HepG2 (cell line): ENCODE results near the gene LIPC. TPM values are rescaled to one million over a fixed set of nuclear protein-coding genes. Genes with fewer than 3 reads are reported as not detected.

Experiments
- ATAC-seq: fragments of 200-7000 bp; cut with Tn5 transposase; 3 replicates; pipeline ENCODE4 v1.9.1; 2020; ENCODE audit warnings: mild to moderate bottlenecking, moderate library complexity
- BruUV-seq: library from RNA; stranded (reverse); fragments of 400-500 nt; replicated peaks from 2 replicates; lab custom pipeline; 2021; lab: Mats Ljungman, UMichigan
- CTCF ChIA-PET: fragments of 300-600 bp; formaldehyde crosslinking; extraction: SDS; loops from one replicate; lab custom pipeline; 2021; ENCODE audit warnings: low total read pairs, inconsistent platforms, low intra/inter-chr PET ratio; lab: Yijun Ruan, JAX
- POLR2A ChIA-PET: fragments of 350-600 bp; sonication (Branson Sonifier 250); formaldehyde crosslinking; loops from one replicate; lab custom pipeline; 2020; ENCODE audit warnings: antibody characterized with exemption, inconsistent platforms; lab: Yijun Ruan, JAX
- DNase-seq: peaks from one replicate; pipeline ENCODE4 v3.0.0-alpha.2; 2015; ENCODE audit warnings: low spot score
- FAIRE-seq: peaks from 3 replicates; lab custom pipeline; 2011; peaks lifted over from hg19 to GRCh38; lab: Jason Lieb, UNC
- H2AFZ ChIP-seq: one replicate; pipeline ENCODE4 v1.6.1; 2011; ENCODE audit warnings: low read length, inconsistent platforms
- H3K27ac ChIP-seq: fragments of 300-600 bp; 3 replicates; pipeline ENCODE4 v1.8.0; 2011; ENCODE audit warnings: mixed run types, mild to moderate bottlenecking, mixed read lengths, low read length, inconsistent platforms; ENCODE audit not compliant: insufficient read depth; ENCODE audit errors: extremely low read length
- H3K27me3 ChIP-seq, 2 experiments: fragments of 200-600 bp in 1 of 2; 2 replicates in 1 of 2; 3 replicates in 1 of 2; pipeline versions ENCODE4 v1.6.0 to v1.8.0; 2011; ENCODE audit warnings: low read length in 2 of 2, mild to moderate bottlenecking in 2 of 2, moderate library complexity in 2 of 2, inconsistent platforms in 1 of 2; ENCODE audit not compliant: insufficient read depth in 2 of 2, control insufficient read depth in 1 of 2
- H3K36me3 ChIP-seq, 2 experiments: fragments of 200-600 bp in 1 of 2; replicated peaks in 1 of 2; 2 replicates in 1 of 2; 3 replicates in 1 of 2; pipeline versions ENCODE4 v1.5.1 to v1.8.0; 2011; ENCODE audit warnings: low read length in 2 of 2, inconsistent platforms in 1 of 2; ENCODE audit not compliant: insufficient read depth in 2 of 2, control insufficient read depth in 1 of 2
- H3K4me1 ChIP-seq: 2 replicates; pipeline ENCODE4 v1.5.1; 2012; ENCODE audit warnings: low read length, inconsistent platforms; ENCODE audit not compliant: insufficient read depth
- H3K4me2 ChIP-seq: 2 replicates; pipeline ENCODE4 v1.6.0; 2011; ENCODE audit warnings: low read depth, low read length, inconsistent platforms
- H3K4me3 ChIP-seq, 3 experiments: fragments of 200-600 bp in 1 of 3; sonication (generic), shearing (Covaris generic) in 1 of 3; replicated peaks in 1 of 3; 2 replicates each; pipeline ENCODE4 v1.5.1; 2011 to 2016; ENCODE audit warnings: low read length in 3 of 3, inconsistent platforms in 2 of 3, low read depth in 2 of 3, mild to moderate bottlenecking in 2 of 3, control low read depth in 1 of 3, mixed read lengths in 1 of 3; ENCODE audit not compliant: insufficient read depth in 1 of 3
- H3K79me2 ChIP-seq: one replicate; pipeline ENCODE4 v1.6.1; 2011; ENCODE audit warnings: low read length, inconsistent platforms; ENCODE audit not compliant: insufficient read depth
- H3K9ac ChIP-seq: 2 replicates; pipeline ENCODE4 v1.6.0; 2011; ENCODE audit warnings: mild to moderate bottlenecking, low read depth, low read length, inconsistent platforms; ENCODE audit not compliant: insufficient read depth
- H3K9me3 ChIP-seq: 2 replicates; pipeline ENCODE4 v1.5.1; 2012; ENCODE audit warnings: mild to moderate bottlenecking, low read length
- H4K20me1 ChIP-seq: 2 replicates; pipeline ENCODE4 v1.6.0; 2011; ENCODE audit warnings: inconsistent platforms, mild to moderate bottlenecking, low read length, moderate library complexity; ENCODE audit not compliant: insufficient read depth
- ARNT2 ChIP-seq: sonication (generic); formaldehyde crosslinking; IDR thresholded peaks from 2 replicates; pipeline ENCODE4 v1.8.0; 2022; ENCODE audit warnings: mild to moderate bottlenecking, low read depth, missing genetic modification reagents, moderate library complexity
- CAMTA2 ChIP-seq: sonication (generic); formaldehyde crosslinking; IDR thresholded peaks from 2 replicates; pipeline ENCODE4 v1.4.0; 2020; ENCODE audit warnings: mild to moderate bottlenecking, missing genetic modification reagents, borderline replicate concordance
- CSRNP1 ChIP-seq: sonication (generic); formaldehyde crosslinking; IDR thresholded peaks from 2 replicates; pipeline ENCODE4 v1.8.1; 2023; ENCODE audit warnings: mild to moderate bottlenecking, missing genetic modification reagents
- FLYWCH1 ChIP-seq: sonication (generic); formaldehyde crosslinking; IDR thresholded peaks from 2 replicates; pipeline ENCODE4 v1.8.1; 2023; ENCODE audit warnings: mild to moderate bottlenecking, missing genetic modification reagents
- PLRG1 ChIP-seq: fragments of 450-650 bp; conservative IDR thresholded peaks from 2 replicates; pipeline ENCODE4 v1.6.1; 2016
- SIN3A ChIP-seq: IDR thresholded peaks from 2 replicates; pipeline ENCODE4 v1.6.1; 2011; ENCODE audit warnings: low read depth, mild to moderate bottlenecking, control low read depth, low read length, borderline replicate concordance
- SPEN ChIP-seq: sonication (generic); formaldehyde crosslinking; IDR thresholded peaks from 2 replicates; pipeline ENCODE4 v1.5.1; 2020; ENCODE audit warnings: low read depth, mild to moderate bottlenecking, missing genetic modification reagents
- TERF1 ChIP-seq: sonication (generic); formaldehyde crosslinking; IDR thresholded peaks from 2 replicates; pipeline ENCODE4 v1.8.0; 2022; ENCODE audit warnings: mild to moderate bottlenecking, missing genetic modification reagents, moderate library complexity
- USF2 ChIP-seq, 2 experiments: sonication (generic) in 1 of 2; formaldehyde crosslinking in 1 of 2; IDR thresholded peaks; 2 replicates each; pipeline versions ENCODE4 v1.5.1 to v1.6.1; 2011 to 2020; ENCODE audit warnings: borderline replicate concordance in 1 of 2, low read depth in 1 of 2, low read length in 1 of 2, mild to moderate bottlenecking in 1 of 2, missing genetic modification reagents in 1 of 2, moderate library complexity in 1 of 2
- ZFY ChIP-seq: sonication (generic); formaldehyde crosslinking; IDR thresholded peaks from 2 replicates; pipeline ENCODE4 v1.4.0; 2020; ENCODE audit warnings: missing genetic modification reagents
- ZKSCAN8 ChIP-seq: IDR thresholded peaks from 2 replicates; pipeline ENCODE4 v1.6.1; 2016; ENCODE audit warnings: borderline replicate concordance, missing genetic modification reagents, missing compliant biosample characterization
- WGBS: methylation state at CpG from one replicate; pipeline ENCODE4 v1.1.6; 2017; ENCODE audit warnings: low lambda C conversion rate; 5-methylcytosine and 5-hydroxymethylcytosine counted together
- in situ Hi-C: cut with HindIII; loops from 2 replicates; pipeline ENCODE4 v1.10.0; 2017; ENCODE audit warnings: low pct_unique_long_range_greater_than_20kb; ENCODE audit not compliant: extremely low pct_ligation_motif_present
- intact Hi-C: fragments of 100-400 bp; cut with micrococcal nuclease; formaldehyde crosslinking; loops from one replicate; pipeline ENCODE4 v1.10.0; 2022; ENCODE audit not compliant: unreplicated experiment
- polyA plus RNA-seq, 8 experiments: library from polyadenylated mRNA; depleted of rRNA in 3 of 8; stranded (reverse) in 7 of 8; unstranded in 1 of 8; fragments of >200 nt; fragmentation: Illumina TruSeq in 4 of 8; extraction: Trizol in 4 of 8; gene quantifications; 2 replicates each; pipeline versions ENCODE4 v1.2.1 to v1.2.3, GENCODE V29; 2011 to 2016; ENCODE audit warnings: low read depth in 4 of 8, missing spikeins in 1 of 8, mixed read lengths in 1 of 8; ENCODE audit not compliant: insufficient read depth in 1 of 8
- total RNA-seq, 5 experiments: library from RNA; depleted of rRNA; stranded (reverse); fragments of >200 nt; fragmentation: Illumina TruSeq; extraction: Trizol; gene quantifications; 2 replicates each; pipeline ENCODE4 v1.2.3, GENCODE V29; 2016; ENCODE audit warnings: low read depth in 1 of 5

LIPC gene
- total and polyA plus RNA-seq, 2 of the 13 experiments (the other 11 are each of a cell fraction or from before 2014, with no cell fraction given) = 26.0 to 38.0 TPM

- no peak for FAIRE-seq
- intact Hi-C loops = no loop called here
Measured at GRCh38 chr15:58589047-58589446, 157.3 kb downstream of the LIPC start.

More at GRCh38 chr15:58589047-58589446, 157.3 kb downstream of the LIPC start:
- Histone ChIP-seq H3K79me2 (no peaks in the 10 kb centered on the region), H3K4me3 (no peak overlapping the region), H3K4me2 (no peak overlapping the region), H3K36me3 (no peaks in the 10 kb centered on the region), H4K20me1 (no peaks in the 10 kb centered on the region), H3K27ac (no peak overlapping the region), H2AFZ (no peak overlapping the region), H3K9me3 (no peaks in the 10 kb centered on the region), H3K27me3 (no peaks in the 10 kb centered on the region), H3K9ac (no peak overlapping the region), H3K4me1 (no peaks in the 10 kb centered on the region)
- ATAC-seq (no peak), DNase-seq (no peak)
- no TSS peak for BruUV-seq
- in situ Hi-C loops = no loop called here
- TF ChIP-seq CAMTA2 (CRISPR knock-in tag) (no peak), SPEN (no peak), ARNT2 (CRISPR knock-in tag) (no peak), PLRG1 (no peak), CSRNP1 (CRISPR knock-in tag) (no peak), FLYWCH1 (CRISPR knock-in tag) (no peak), ZFY (CRISPR knock-in tag) (no peak), ZKSCAN8 (no peak), SIN3A (no peak), TERF1 (CRISPR knock-in tag) (no peak), USF2 (IDR thresholded peaks at IDR 0.05; ENCODE audit: low read depth, low read length) (no peak), USF2 (CRISPR knock-in tag; IDR thresholded peaks at IDR 0.05; ENCODE audit: borderline replicate concordance) (no peak)
- 95% methylated on average over 3 of the region's 3 CpGs for WGBS
- CTCF ChIA-PET = no interaction called here
- POLR2A ChIA-PET = no interaction called here
